H9 (cell line): ENCODE data around the gene HIPK2. TPM values are rescaled to one million over a fixed set of nuclear protein-coding genes. Genes with fewer than 3 reads are reported as not detected.

Source experiments
- DNase-seq: peaks from one replicate; pipeline ENCODE4 v3.0.0-alpha.2; 2017
- H2AFZ ChIP-seq: one replicate; pipeline ENCODE4 v1.6.1; 2013; ENCODE audit warnings: mild to moderate bottlenecking, low read length, control low read depth, moderate library complexity
- H2AK5ac ChIP-seq: 2 replicates; pipeline ENCODE4 v1.6.1; 2013; ENCODE audit warnings: low read length, control low read depth, mixed read lengths; ENCODE audit not compliant: insufficient read length
- H2BK120ac ChIP-seq: one replicate; pipeline ENCODE4 v1.6.1; 2013; ENCODE audit warnings: low read depth, mild to moderate bottlenecking, low read length, control low read depth, inconsistent platforms; ENCODE audit not compliant: poor library complexity, severe bottlenecking
- H2BK12ac ChIP-seq: 2 replicates; pipeline ENCODE4 v1.6.1; 2013; ENCODE audit warnings: low read length, control low read depth, mixed read lengths, low read depth; ENCODE audit not compliant: insufficient read length
- H2BK15ac ChIP-seq: 2 replicates; pipeline ENCODE4 v1.6.1; 2013; ENCODE audit warnings: low read depth, low read length, control low read depth
- H2BK20ac ChIP-seq: one replicate; pipeline ENCODE4 v1.6.1; 2013; ENCODE audit warnings: low read depth, mild to moderate bottlenecking, low read length, control low read depth, inconsistent platforms; ENCODE audit not compliant: poor library complexity, severe bottlenecking
- H2BK5ac ChIP-seq: 2 replicates; pipeline ENCODE4 v1.6.1; 2013; ENCODE audit warnings: low read length, control low read depth, mixed read lengths; ENCODE audit not compliant: insufficient read length
- H3K14ac ChIP-seq: 2 replicates; pipeline ENCODE4 v1.6.1; 2013; ENCODE audit warnings: low read length, control low read depth; ENCODE audit not compliant: insufficient read depth
- H3K18ac ChIP-seq: 2 replicates; pipeline ENCODE4 v1.6.1; 2013; ENCODE audit warnings: low read depth, mild to moderate bottlenecking, mixed read lengths, low read length, control low read depth; ENCODE audit not compliant: insufficient read length
- H3K23ac ChIP-seq: 2 replicates; pipeline ENCODE4 v1.6.1; 2013; ENCODE audit warnings: low read length, control low read depth, mixed read lengths, low read depth; ENCODE audit not compliant: insufficient read length
- H3K23me2 ChIP-seq: 2 replicates; pipeline ENCODE4 v1.6.1; 2013; ENCODE audit warnings: low read depth, mild to moderate bottlenecking, mixed read lengths, low read length, control low read depth; ENCODE audit not compliant: insufficient read length, poor library complexity, severe bottlenecking
- H3K27ac ChIP-seq: 2 replicates; pipeline ENCODE4 v1.5.1; 2013; ENCODE audit warnings: low read length, control low read depth, mixed read lengths, low read depth; ENCODE audit not compliant: insufficient read length
- H3K27me3 ChIP-seq: 2 replicates; pipeline ENCODE4 v1.6.1; 2013; ENCODE audit warnings: low read length, control low read depth, inconsistent platforms; ENCODE audit not compliant: insufficient read depth
- H3K4ac ChIP-seq: 2 replicates; pipeline ENCODE4 v1.6.1; 2013; ENCODE audit warnings: low read depth, mild to moderate bottlenecking, control low read depth, inconsistent platforms, low read length, moderate library complexity
- H3K4me1 ChIP-seq: 2 replicates; pipeline ENCODE4 v1.6.1; 2013; ENCODE audit warnings: low read length, control low read depth, inconsistent platforms; ENCODE audit not compliant: insufficient read depth
- H3K4me2 ChIP-seq: 2 replicates; pipeline ENCODE4 v1.6.1; 2013; ENCODE audit warnings: low read length, control low read depth, mixed read lengths; ENCODE audit not compliant: insufficient read length, insufficient read depth
- H3K56ac ChIP-seq: 2 replicates; pipeline ENCODE4 v1.6.1; 2013; ENCODE audit warnings: low read depth, mild to moderate bottlenecking, mixed read lengths, low read length, control low read depth; ENCODE audit not compliant: insufficient read length
- H3K79me1 ChIP-seq: 2 replicates; pipeline ENCODE4 v1.6.1; 2013; ENCODE audit warnings: low read depth, mild to moderate bottlenecking, moderate library complexity, low read length, control low read depth, inconsistent platforms; ENCODE audit not compliant: insufficient read depth, poor library complexity, severe bottlenecking
- H3K79me2 ChIP-seq: 2 replicates; pipeline ENCODE4 v1.6.1; 2013; ENCODE audit warnings: low read length, control low read depth, inconsistent platforms; ENCODE audit not compliant: insufficient read depth
- H3K9ac ChIP-seq: 2 replicates; pipeline ENCODE4 v1.6.1; 2013; ENCODE audit warnings: low read length, control low read depth, mixed read lengths; ENCODE audit not compliant: insufficient read length; ENCODE audit errors: extremely low read depth
- H3K9me3 ChIP-seq: one replicate; pipeline ENCODE4 v1.6.1; 2013; ENCODE audit warnings: low read depth, low read length, inconsistent platforms; ENCODE audit not compliant: control insufficient read depth
- H3T11ph ChIP-seq: one replicate; pipeline ENCODE4 v1.6.1; 2013; ENCODE audit warnings: mild to moderate bottlenecking, low read length, control low read depth, inconsistent platforms
- H4K20me1 ChIP-seq: one replicate; pipeline ENCODE4 v1.6.1; 2013; ENCODE audit not compliant: control insufficient read depth, insufficient read length, insufficient read depth
- H4K5ac ChIP-seq: 2 replicates; pipeline ENCODE4 v1.6.1; 2013; ENCODE audit warnings: low read depth, mild to moderate bottlenecking, mixed read lengths, low read length, control low read depth; ENCODE audit not compliant: insufficient read length
- H4K8ac ChIP-seq: replicated peaks from 2 replicates; pipeline ENCODE4 v1.6.1; 2013; ENCODE audit warnings: low read length, control low read depth, mixed read lengths, low read depth; ENCODE audit not compliant: insufficient read length
- H4K91ac ChIP-seq: 2 replicates; pipeline ENCODE4 v1.6.1; 2013; ENCODE audit warnings: low read depth, mild to moderate bottlenecking, moderate library complexity, mixed read lengths, low read length, control low read depth; ENCODE audit not compliant: insufficient read length
- H3K27ac Mint-ChIP-seq, 3 experiments: 2 replicates in 2 of 3; 3 replicates in 1 of 3; pipeline ENCODE4 v1.8.0; 2020 to 2021; ENCODE audit warnings: mixed read lengths in 3 of 3, mild to moderate bottlenecking in 1 of 3, moderate library complexity in 1 of 3
- H3K27me3 Mint-ChIP-seq: 2 replicates; pipeline ENCODE4 v1.8.0; 2021; ENCODE audit warnings: low read depth, mild to moderate bottlenecking, moderate library complexity, mixed read lengths
- H3K36me3 Mint-ChIP-seq, 3 experiments: 2 replicates in 2 of 3; 3 replicates in 1 of 3; pipeline ENCODE4 v1.8.0; 2020 to 2021; ENCODE audit warnings: low read depth in 3 of 3, mixed read lengths in 3 of 3; ENCODE audit not compliant: insufficient read depth in 1 of 3
- H3K4me1 Mint-ChIP-seq, 2 experiments: 2 replicates each; pipeline ENCODE4 v1.8.0; 2020; ENCODE audit warnings: mixed read lengths in 2 of 2
- H3K4me3 Mint-ChIP-seq, 2 experiments: 2 replicates in 1 of 2; 3 replicates in 1 of 2; pipeline ENCODE4 v1.8.0; 2020 to 2021; ENCODE audit warnings: mild to moderate bottlenecking in 2 of 2, mixed read lengths in 2 of 2, moderate library complexity in 1 of 2
- H3K9me3 Mint-ChIP-seq, 2 experiments: 2 replicates in 1 of 2; 3 replicates in 1 of 2; pipeline ENCODE4 v1.8.0; 2020; ENCODE audit warnings: mild to moderate bottlenecking in 2 of 2, mixed read lengths in 2 of 2, moderate library complexity in 1 of 2
- WGBS: extraction: QIAGEN DNeasy Blood & Tissue Kit; methylation state at CpG from one replicate; pipeline ENCODE4 v1.1.7; 2013; ENCODE audit warnings: missing lambda C conversion rate, low lambda C conversion rate, mixed read lengths; ENCODE audit not compliant: insufficient read length; ENCODE audit errors: extremely low coverage; 5-methylcytosine and 5-hydroxymethylcytosine counted together
- total RNA-seq: library from RNA; stranded (reverse); gene quantifications from 2 replicates; pipeline ENCODE4 v1.2.1, GENCODE V29; 2021
- TF ChIP-seq, protein P1 (sequence below): fragments of 200-600 bp; sonication (generic); conservative IDR thresholded peaks from 3 replicates; pipeline ENCODE4 v1.8.0; 2021; ENCODE audit warnings: antibody characterized with exemption, mild to moderate bottlenecking

HIPK2 gene
- total RNA-seq, 1 experiment from 2014 or later, result 21.9 TPM

GRCh38 chr7:139704308-139704879, 73.4 kb downstream of the HIPK2 start:
- Histone ChIP-seq H3K79me2 (no peaks in the 10 kb centered on the region), H2AK5ac (no peak overlapping the region), H3K4ac (no peak overlapping the region), H3K56ac (no peak overlapping the region), H2BK15ac (no peak overlapping the region), H4K91ac (no peak overlapping the region), H3T11ph (no peak overlapping the region), H3K9ac (no peak overlapping the region), H3K4me2 (no peak overlapping the region), H3K79me1 (no peaks in the 10 kb centered on the region), H4K5ac (no peak overlapping the region), H3K18ac (no peak overlapping the region), H3K14ac (no peak overlapping the region), H3K23ac (no peak overlapping the region), H4K8ac (no peak overlapping the region), H2BK5ac (no peak overlapping the region), H3K27ac (no peak overlapping the region), H2BK120ac (no peak overlapping the region), H3K27me3 (no peaks in the 10 kb centered on the region), H3K23me2 (no peaks in the 10 kb centered on the region), H3K4me1 (no peaks in the 10 kb centered on the region), H2AFZ (no peak overlapping the region), H2BK20ac (no peak overlapping the region), H3K9me3 (no peaks in the 10 kb centered on the region), H4K20me1 (no peaks in the 10 kb centered on the region), H2BK12ac (no peak overlapping the region)
- no peaks in the 10 kb centered on the region for H3K36me3 Mint-ChIP-seq
- H3K27ac Mint-ChIP-seq, result no peak overlapping the region
- TF ChIP-seq, protein P1, sequence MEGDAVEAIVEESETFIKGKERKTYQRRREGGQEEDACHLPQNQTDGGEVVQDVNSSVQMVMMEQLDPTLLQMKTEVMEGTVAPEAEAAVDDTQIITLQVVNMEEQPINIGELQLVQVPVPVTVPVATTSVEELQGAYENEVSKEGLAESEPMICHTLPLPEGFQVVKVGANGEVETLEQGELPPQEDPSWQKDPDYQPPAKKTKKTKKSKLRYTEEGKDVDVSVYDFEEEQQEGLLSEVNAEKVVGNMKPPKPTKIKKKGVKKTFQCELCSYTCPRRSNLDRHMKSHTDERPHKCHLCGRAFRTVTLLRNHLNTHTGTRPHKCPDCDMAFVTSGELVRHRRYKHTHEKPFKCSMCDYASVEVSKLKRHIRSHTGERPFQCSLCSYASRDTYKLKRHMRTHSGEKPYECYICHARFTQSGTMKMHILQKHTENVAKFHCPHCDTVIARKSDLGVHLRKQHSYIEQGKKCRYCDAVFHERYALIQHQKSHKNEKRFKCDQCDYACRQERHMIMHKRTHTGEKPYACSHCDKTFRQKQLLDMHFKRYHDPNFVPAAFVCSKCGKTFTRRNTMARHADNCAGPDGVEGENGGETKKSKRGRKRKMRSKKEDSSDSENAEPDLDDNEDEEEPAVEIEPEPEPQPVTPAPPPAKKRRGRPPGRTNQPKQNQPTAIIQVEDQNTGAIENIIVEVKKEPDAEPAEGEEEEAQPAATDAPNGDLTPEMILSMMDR, result no peak
- no peak for DNase-seq
- no peaks in the 10 kb centered on the region for H3K9me3 Mint-ChIP-seq
- H3K4me1 Mint-ChIP-seq, result peaks cover 22 to 27% of the 10 kb centered on the region in 2 experiments
- H3K27me3 Mint-ChIP-seq, result no peaks in the 10 kb centered on the region
- WGBS, result no CpG with 5 or more reads among the region's 8 CpGs
- no peak overlapping the region for H3K4me3 Mint-ChIP-seq
